Gastroesophageal sphincter (tissue), 4 donors: ENCODE data around the gene SLC13A4. TPM values are rescaled to one million over a fixed set of nuclear protein-coding genes. Genes with fewer than 3 reads are reported as not detected.
"Not testable (repeated sequence)": the region's sequence is repeated elsewhere in the genome, so short reads cannot be mapped to it uniquely, and the experiment has no call there.

Experiments used
- ATAC-seq: fragments of 150-250 bp; one replicate; pipeline ENCODE4 v1.9.1; 2016; ENCODE audit warnings: mild to moderate bottlenecking, moderate library complexity
- H3K27ac ChIP-seq, 4 donors: fragments of 200-600 bp; sonication (generic) in 3 of 4; 1 replicate in 3 of 4; 2 replicates in 1 of 4; pipeline ENCODE4 v1.5.1; 2016 to 2019
- H3K27me3 ChIP-seq: fragments of 200-600 bp; sonication (generic); one replicate; pipeline ENCODE4 v1.5.1; 2019
- H3K36me3 ChIP-seq, 2 donors: fragments of 200-600 bp; sonication (generic); one replicate each; pipeline ENCODE4 v1.5.1; 2019; ENCODE audit warnings: control low read depth in 1 of 2
- H3K4me1 ChIP-seq, 3 donors: fragments of 200-600 bp; sonication (generic); 1 replicate in 2 of 3; 2 replicates in 1 of 3; pipeline ENCODE4 v1.5.1; 2016 to 2019; ENCODE audit warnings: control low read depth in 2 of 3
- H3K4me3 ChIP-seq, 2 donors: fragments of 200-600 bp; sonication (generic); one replicate each; pipeline ENCODE4 v1.5.1; 2019; ENCODE audit warnings: mild to moderate bottlenecking in 1 of 2, moderate library complexity in 1 of 2
- H3K9me3 ChIP-seq, 3 donors: fragments of 200-600 bp; sonication (generic); one replicate each; pipeline ENCODE4 v1.5.1; 2017 to 2019; ENCODE audit warnings: control low read depth in 2 of 3
- CTCF ChIP-seq, 4 experiments: fragments of 200-600 bp in 2 of 4; fragments of 450-650 bp in 2 of 4; sonication (generic) in 1 of 4; IDR thresholded peaks; one replicate each; pipeline ENCODE4 v1.5.1; 2017 to 2019; ENCODE audit warnings: antibody characterized with exemption in 4 of 4, mild to moderate bottlenecking in 2 of 4, moderate library complexity in 2 of 4
- EP300 ChIP-seq: sonication (generic); formaldehyde crosslinking; IDR thresholded peaks from one replicate; pipeline ENCODE4 v1.6.1; 2017; ENCODE audit warnings: antibody characterized with exemption, mild to moderate bottlenecking
- POLR2A ChIP-seq, 2 donors: fragments of 450-650 bp; IDR thresholded peaks; one replicate each; pipeline ENCODE4 v1.6.1; 2017; ENCODE audit warnings: antibody characterized with exemption in 2 of 2, mild to moderate bottlenecking in 2 of 2, moderate library complexity in 1 of 2
- POLR2AphosphoS5 ChIP-seq: sonication (generic); formaldehyde crosslinking; IDR thresholded peaks from one replicate; pipeline ENCODE4 v1.6.1; 2017; ENCODE audit warnings: antibody characterized with exemption
- WGBS, 2 donors: methylation state at CpG; one replicate each; pipeline ENCODE4 v1.1.5; 2018; ENCODE audit warnings: low coverage in 1 of 2; 5-methylcytosine and 5-hydroxymethylcytosine counted together
- total RNA-seq, 4 donors: library from RNA; depleted of rRNA; stranded (reverse); fragments of >200 nt; gene quantifications; one replicate each; pipeline ENCODE4 v1.1.0, GENCODE V29; 2016

Gene SLC13A4
- total RNA-seq, 4 donors from 2014 or later: 0.27 to 1.7 TPM; not detected in 2

DNA sequence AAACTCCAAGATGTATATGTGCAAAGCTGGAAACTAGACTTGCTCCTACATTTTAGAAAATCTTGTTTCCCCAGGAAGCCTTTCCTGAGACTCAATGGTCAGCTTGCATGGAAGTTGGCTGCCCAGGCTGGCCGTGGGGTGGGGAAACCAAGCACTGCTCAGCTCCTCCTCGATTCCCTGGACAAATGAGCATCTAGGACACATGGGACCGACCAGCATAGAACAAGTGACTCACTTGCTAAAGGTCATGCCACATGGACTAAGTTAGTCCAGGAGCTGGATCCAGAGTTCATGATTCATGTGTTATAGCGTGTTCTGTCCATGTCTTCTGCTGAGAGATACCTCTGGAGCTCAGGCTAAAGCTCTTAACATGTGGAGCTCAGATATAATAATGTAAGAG is 14.4 kb upstream of the SLC13A4 start:
- Histone ChIP-seq H3K4me1 (peaks cover 0 to 9% (median 0%) of the 10 kb centered on the region in 3 donors), H3K27ac (no peak overlapping the region)
- no peak for ATAC-seq

DNA sequence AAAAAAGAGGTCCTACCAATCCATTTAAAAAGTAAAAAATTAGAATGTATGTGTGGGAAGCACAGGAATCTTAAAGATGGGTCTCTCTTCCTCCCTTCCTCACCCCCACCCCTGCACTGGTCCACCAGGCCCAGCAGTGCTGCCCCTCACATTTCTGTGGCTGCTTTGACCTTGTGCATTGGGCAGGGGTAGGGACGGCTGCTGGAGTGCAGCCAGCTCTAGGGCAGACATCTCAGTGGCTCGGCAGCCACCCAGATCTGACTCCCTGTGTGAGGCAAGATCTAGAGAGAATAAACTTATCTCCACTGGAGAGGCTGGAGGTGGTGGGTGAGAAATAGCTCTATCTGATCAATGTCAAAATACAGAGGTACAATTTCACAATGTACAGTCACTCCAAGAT is 13.9 kb upstream of the SLC13A4 start:
- 46 to 83% methylated on average over 1 to 2 of the region's 2 CpGs for WGBS, 2 donors
- Histone ChIP-seq H3K4me3 (no peak overlapping the region), H3K27me3 (no peaks in the 10 kb centered on the region), H3K36me3 (no peaks in the 10 kb centered on the region), H3K27ac (no peak overlapping the region), H3K9me3 (no peaks in the 10 kb centered on the region), H3K4me1 (peaks cover 0 to 9% (median 0%) of the 10 kb centered on the region in 3 donors)
- no peak for ATAC-seq
- no peak for TF ChIP-seq EP300
- TF ChIP-seq POLR2AphosphoS5: no peak
- no peak for TF ChIP-seq POLR2A (IDR thresholded peaks at IDR 0.05)
- no peak for TF ChIP-seq CTCF (IDR thresholded peaks at IDR 0.05)

More for the DNA sequence above, 14.4 kb upstream of the SLC13A4 start:
- Histone ChIP-seq H3K9me3 (no peaks in the 10 kb centered on the region), H3K27me3 (no peaks in the 10 kb centered on the region), H3K4me3 (no peak overlapping the region), H3K36me3 (no peaks in the 10 kb centered on the region)
- 85 to 100% methylated on average over 1 to 4 of the region's 4 CpGs for WGBS, 2 donors
- TF ChIP-seq EP300 (no peak), CTCF (IDR thresholded peaks at IDR 0.05) (no peak), POLR2AphosphoS5 (no peak), POLR2A (IDR thresholded peaks at IDR 0.05) (no peak)

- Histone ChIP-seq H3K9me3 (no peaks in the 10 kb centered on the region), H3K27ac (no peak overlapping the region), H3K4me3 (no peak overlapping the region), H3K36me3 (no peaks in the 10 kb centered on the region), H3K4me1 (peaks cover 0 to 9% (median 0%) of the 10 kb centered on the region in 3 donors), H3K27me3 (no peaks in the 10 kb centered on the region)
- no peak for ATAC-seq
- WGBS, 2 donors: 67 to 88% methylated on average over 2 to 3 of the region's 3 CpGs
- no peak for TF ChIP-seq POLR2A (IDR thresholded peaks at IDR 0.05)
- no peak for TF ChIP-seq POLR2AphosphoS5
- TF ChIP-seq CTCF (IDR thresholded peaks at IDR 0.05): no peak
- no peak for TF ChIP-seq EP300
These were observed 12.9 kb upstream of the SLC13A4 start for GRCh38 chr7:135740889-135741288.

- not testable (repeated sequence) for ATAC-seq, H3K27ac ChIP-seq, H3K36me3 ChIP-seq, H3K4me1 ChIP-seq, H3K4me3 ChIP-seq, H3K27me3 ChIP-seq, H3K9me3 ChIP-seq
- 89 to 100% methylated on average over 2 to 3 of the region's 10 CpGs for WGBS, 2 donors
These were observed 9.3 kb upstream of the SLC13A4 start for GRCh38 chr7:135737306-135737647.

DNA sequence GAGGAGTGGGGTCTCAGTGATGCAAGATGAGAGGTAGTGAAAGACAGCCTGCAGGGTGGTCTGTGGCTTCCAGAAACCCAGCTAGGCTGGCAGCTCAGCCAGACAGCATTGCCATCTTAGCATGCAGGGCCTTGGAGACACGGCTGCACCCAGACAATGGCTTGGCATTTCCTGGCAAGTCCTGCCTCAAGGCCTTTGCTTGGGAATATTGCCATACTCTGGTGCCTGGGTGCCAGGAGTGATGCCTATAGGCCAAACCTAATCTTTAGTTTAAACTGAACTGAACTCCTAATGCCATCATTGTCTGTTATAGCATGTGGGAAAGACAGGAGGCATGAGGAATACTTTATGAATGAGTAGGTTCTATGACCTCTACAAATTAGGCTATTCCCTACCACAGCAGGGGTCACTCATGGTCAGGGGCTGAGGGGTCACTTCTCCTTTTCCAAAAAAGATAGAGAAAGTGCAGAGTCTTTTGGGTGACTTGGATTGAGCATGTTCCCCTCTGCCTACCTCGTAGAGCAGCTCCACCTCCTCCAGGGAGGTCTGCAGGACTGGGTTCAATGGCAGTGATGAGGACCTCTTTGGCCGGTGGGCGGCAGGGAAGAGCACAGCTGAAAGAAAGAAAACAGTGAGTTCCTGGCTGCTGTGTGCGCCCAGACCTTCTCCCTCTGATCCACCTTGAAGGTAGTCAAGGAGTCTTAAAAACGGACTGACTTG is 8.8 kb upstream of the SLC13A4 start:
- H3K9me3 ChIP-seq: no peaks in the 10 kb centered on the region
- no peak for TF ChIP-seq CTCF (IDR thresholded peaks at IDR 0.05)

More for the DNA sequence above, 8.8 kb upstream of the SLC13A4 start:
- H3K27ac ChIP-seq: no peak overlapping the region
- no peaks in the 10 kb centered on the region for H3K4me1 ChIP-seq
- no peak for ATAC-seq
- H3K27me3 ChIP-seq: no peaks in the 10 kb centered on the region
- H3K4me3 ChIP-seq: no peak overlapping the region
- peaks cover 0 to 7% of the 10 kb centered on the region in 2 donors for H3K36me3 ChIP-seq
- 100% methylated on average over 2 of the region's 6 CpGs; no CpG with 5 or more reads in 1 of the 2 donors for WGBS, 2 donors
